HG03558 (cell line): ENCODE measurements around the gene UCK1.

Experiments
- ATAC-seq: cut with Tn5 transposase; IDR thresholded peaks from one replicate; pipeline ENCODE4 v1.9.1; 2021; ENCODE audit warnings: moderate number of reproducible peaks; ENCODE audit not compliant: unreplicated experiment; ENCODE audit errors: extremely low read depth

The UCK1 gene

DNA sequence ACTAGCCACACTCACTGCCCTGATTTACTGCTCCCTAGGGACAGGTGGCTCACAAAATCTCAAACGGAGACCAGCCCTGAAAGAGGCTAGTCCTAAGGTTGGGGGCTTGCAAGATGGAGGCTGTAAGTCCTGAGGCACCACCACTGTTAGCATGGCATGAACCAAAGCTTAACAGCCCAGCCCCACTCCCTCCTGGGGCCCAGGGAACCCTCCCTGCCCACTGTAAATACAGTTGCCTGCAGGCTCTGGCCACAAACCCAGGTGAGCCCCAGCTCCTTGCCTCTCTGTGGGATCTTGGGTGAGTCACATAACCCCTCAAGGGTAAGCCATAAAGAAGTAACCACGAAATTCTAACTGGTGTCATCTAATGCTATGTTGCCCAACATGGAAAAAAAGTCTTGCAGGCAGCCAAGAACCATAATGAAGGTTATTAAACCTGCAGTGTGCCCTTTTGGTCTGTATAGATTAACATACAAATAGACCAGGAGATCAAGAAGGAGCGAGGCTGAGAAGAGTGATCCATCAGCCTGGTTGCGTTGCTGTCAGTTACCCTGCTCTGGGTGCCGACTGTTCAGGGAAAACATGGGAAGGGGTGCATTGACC, 30.0 kb downstream of the UCK1 start:
- ATAC-seq = no peak

DNA sequence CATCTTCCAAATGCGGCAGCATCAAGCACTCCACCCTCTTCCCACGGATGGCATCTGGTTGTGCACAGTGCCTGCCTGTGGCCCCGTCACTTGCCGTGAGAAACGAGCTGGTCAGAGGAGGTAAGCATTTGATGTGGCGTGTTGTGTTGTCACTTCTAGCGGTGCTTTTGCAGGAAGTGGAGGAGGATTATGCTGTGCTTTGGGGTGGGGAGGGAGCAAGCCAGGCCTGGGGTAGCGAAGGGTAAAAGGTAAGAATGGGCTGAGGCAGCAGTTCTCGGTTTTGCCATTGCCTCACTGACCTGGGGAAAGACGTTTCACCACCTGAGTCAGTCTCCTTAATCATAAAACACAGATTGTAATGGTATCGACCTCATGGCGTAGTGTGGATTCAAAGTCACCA, 30.7 kb downstream of the UCK1 start:
- ATAC-seq = no peak

DNA sequence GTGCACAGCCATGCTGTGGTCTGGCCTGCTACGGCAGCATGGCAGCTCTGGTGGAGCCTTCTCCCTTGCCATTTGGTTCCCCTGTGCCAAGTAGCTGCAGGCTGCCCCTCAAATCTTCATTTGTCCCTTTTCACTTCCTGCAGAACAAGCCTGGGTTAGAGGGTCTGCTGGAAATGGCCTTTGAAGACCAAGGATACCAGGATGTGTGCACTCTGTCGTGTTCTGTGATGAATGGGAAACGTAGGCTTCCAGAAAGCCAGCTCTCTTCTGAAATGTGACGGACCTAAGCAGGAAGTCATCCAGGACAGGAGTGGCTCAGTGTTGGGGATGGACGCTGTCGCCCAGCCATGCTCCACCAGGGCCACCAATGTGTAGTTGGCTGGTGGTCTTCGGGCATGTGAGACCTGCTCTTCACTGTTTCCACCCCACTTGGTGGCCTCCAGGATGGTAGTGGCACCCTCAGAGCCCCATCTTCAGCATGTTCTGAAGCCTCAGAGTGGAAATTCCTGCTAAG, 31.8 kb downstream of the UCK1 start:
- ATAC-seq = no peak

DNA sequence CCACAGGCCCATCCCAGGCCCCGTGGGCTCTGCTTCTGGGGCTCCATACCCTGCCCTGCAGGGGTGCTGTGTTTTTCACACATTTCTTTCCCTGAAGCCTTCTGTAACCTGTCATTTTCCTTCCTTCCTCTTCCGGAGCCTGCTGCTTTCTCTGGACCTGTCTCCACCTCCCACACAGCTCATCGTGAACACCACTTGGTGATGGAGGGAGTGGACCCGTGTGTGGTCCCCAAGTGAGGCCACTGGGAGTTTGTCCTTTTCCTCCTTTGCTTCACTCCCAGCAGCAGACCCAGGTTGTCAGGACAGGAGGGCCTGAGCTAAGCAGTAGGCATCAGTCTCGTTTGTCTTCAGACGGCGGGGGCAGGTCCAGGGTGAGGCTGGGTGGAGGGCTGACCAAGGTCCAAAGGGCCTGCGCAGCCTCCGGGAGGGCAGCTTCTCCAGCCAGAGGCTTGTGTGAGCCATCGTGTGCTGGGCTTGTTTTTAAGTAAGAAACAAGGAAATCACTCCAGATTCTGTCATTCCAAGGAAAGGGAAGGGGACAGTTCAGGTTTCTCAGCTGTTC, 34.1 kb downstream of the UCK1 start:
- ATAC-seq = no peak

DNA sequence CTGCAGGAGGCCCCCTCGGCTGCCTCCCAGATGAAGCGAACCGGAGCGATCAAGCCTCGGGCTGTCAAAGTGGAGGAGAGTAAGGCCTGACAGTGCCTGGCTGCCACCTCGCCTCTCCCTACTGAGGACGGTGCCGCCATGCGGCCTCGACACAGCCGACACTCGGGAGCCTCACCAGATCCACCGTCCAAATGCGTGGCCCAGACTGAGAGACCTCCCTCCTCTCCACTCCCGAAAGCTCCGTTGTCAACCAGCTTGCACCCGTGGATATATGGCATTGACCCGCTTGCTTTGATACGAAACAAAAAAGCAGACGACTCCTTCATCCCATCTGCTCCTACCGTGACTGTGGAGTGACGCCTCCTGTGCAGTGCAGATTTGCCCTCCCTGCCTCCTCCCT, 35.3 kb downstream of the UCK1 start:
- ATAC-seq = no peak

DNA sequence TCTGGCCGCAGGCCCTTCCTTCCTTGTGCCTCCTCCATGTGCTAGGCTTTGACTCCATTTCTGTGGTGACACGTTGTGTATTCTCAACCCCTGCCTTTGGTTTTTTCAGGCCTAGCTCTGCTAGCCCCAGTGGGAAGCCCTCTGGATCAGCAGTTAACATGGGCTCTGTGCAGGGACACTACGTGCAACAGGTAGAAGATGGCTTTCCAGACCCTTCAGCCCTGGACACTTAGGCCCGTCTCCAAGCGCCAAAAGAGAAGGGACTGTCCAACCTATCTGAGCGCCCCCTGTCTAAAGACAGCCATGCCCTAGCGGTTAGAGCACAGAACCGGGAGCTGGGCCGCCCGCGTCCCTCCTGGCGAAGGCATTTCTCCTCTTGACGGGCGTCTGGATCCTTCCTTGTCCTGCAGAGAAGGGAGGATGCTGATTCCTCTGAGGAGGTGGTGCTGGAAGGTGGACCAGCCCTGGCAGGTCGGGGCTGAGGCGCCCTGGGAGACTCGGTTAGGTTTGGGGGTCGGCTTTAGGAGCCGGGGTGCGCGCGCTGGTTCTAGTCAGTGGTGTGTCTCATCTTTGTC, 36.7 kb downstream of the UCK1 start:
- no peak for ATAC-seq

DNA sequence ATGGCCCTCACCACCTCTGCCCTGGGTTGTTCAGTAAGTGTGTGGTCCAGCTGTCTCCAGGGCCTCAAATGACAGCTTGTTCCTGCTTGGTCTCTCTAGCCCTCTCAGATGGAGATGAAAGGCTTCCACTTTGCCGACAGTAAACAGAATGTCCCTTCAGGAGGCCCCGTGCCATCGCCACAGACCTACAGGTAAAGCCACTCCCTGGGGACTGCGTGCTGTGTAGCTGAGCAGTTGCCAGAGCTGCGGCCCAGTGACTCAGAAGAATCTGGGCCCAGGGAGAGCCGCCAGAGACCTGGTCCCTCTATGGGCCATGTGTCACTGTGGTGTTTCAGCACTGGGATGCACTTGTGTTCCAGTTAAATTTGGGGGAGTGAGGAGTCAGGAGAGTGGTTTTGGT, 39.0 kb downstream of the UCK1 start:
- ATAC-seq = no peak

DNA sequence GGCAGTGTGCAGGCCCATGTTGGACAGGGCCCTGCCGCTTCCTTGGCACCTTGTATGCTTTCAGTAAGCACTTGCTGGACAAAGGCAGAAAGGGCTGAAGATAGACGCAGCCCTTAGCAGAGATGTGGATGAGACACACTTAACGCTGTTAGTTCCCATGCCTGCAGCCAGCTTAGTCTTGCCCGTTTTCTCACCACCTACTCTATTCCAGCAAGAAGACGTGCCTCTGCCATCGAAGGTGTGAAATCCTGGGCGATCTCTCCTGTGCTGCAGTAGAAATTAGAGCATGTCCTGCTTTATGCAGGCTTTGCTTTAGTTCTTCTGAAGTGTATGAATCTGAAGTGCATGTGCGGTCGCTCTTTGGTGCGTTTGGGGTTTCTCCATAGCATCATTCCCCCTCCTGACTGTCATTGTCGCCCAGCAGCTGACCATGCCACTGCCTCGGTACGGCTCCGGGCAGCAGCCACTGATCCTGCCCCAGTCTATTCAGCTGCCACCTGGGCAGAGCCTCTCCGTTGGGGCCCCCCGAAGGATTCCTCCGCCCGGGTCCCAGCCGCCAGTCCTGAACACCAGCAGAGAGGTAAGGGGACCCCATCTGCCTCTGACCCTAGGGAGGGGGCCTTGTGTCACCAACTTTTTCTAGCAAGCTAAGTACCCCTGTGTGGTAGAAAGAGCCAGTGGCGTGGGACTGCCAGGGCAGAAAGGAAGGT, 39.9 kb downstream of the UCK1 start:
- ATAC-seq = no peak

DNA sequence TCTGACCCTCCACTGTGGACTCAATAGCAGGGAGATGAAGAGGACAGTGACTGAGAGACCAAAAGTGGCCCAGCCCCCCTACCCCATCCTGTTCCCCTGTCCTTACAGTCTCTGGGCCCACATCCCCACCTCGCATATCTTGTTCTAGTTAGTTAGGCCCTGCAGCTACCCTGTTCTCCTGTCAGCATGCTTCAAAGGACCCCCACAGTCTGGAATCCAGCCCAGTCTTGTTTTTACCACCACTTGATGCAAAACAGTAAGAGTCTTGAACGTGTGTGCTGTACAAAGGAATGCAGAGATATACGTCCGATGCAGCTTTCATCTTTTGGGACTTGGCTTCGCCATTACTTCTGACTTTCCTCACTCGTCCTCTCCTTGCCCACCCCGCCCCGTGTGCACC, 40.5 kb downstream of the UCK1 start:
- no peak for ATAC-seq

DNA sequence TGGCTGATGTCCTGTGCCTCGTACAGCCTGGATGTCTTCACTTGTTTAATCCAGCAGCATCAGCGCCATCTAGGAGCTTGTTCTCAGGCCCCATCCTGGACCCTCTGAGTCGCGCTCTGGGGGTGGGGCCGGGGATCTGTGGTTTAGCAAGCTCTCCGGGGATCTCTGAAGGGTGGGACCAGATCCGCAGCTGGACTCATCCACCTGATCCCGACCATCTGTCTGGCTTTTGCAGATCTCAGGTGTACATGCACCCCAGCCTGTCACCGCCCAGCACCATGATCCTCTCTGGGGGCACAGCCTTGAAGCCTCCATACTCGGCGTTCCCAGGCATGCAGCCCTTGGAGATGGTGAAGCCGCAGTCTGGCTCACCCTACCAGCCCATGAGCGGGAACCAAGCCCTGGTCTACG, 43.4 kb downstream of the UCK1 start:
- ATAC-seq = no peak

DNA sequence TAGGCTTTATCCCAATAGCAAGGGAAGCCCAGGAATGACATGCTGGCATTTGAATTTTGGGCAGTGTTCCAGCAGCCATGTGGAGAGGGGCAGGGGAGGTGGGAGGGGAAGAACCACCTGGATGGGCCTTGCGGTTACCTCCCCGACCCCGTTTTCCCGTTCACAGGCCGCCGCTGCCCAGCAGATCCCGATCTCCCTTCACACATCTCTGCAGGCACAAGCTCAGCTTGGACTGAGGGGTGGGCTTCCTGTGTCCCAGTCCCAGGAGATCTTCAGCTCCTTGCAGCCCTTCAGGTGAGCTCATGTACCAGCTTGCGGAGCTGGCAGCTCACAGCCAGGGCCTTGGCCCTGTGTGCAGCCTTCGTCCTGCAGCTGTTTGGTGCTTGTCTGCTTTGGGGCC, 44.1 kb downstream of the UCK1 start:
- no peak for ATAC-seq

DNA sequence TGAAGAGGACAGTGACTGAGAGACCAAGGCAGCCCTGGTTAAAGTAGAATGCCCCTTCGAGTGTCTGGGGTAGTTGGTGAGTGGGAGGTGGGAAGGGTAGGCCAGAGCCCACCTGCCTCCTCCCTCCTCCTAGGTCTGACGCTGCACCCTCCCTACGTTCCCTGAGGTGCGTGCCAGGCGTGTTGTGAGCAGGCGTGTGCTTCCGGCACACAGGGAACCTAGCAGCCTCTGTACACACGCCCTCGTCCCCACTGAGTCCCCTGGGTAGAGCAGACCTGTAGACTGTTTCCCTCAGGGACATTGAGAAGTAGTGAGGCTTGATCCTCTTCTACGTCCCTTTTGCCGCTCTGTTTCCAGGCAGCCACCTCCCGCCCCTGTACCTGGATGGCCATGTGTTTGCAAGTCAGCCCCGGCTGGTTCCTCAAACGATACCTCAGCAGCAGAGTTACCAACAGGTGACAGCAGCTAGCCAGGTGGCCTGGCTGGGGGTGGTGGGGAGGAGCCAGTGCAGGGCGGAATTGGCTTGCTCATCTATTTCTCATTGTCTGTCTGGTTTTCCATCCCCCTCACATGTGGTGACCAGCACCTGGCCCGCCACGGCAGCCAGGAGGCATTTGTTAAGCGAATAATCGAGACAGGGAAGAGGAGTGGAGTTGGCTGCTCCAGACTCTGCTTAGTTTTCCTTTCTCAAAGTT, 45.2 kb downstream of the UCK1 start:
- ATAC-seq = no peak

DNA sequence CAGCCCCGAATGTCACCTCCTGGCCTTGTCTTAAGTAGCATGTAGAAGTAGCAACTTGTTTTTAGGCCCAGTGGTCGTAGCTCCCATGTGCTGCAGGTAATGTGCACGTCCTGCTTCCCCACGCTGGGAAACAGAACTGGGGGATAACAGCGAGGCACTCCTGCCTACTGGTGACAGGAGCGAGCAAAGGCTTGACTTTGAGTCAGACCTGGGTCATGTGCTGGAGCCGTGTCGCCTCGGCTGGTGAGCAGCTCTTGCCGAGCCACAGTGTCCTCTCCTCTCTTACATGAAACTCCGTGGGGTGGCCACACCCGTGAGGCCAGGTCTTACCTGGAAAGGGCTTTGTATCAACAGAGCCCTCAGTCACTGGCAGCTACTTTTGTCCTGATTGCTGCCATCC, 45.9 kb downstream of the UCK1 start:
- no peak for ATAC-seq

DNA sequence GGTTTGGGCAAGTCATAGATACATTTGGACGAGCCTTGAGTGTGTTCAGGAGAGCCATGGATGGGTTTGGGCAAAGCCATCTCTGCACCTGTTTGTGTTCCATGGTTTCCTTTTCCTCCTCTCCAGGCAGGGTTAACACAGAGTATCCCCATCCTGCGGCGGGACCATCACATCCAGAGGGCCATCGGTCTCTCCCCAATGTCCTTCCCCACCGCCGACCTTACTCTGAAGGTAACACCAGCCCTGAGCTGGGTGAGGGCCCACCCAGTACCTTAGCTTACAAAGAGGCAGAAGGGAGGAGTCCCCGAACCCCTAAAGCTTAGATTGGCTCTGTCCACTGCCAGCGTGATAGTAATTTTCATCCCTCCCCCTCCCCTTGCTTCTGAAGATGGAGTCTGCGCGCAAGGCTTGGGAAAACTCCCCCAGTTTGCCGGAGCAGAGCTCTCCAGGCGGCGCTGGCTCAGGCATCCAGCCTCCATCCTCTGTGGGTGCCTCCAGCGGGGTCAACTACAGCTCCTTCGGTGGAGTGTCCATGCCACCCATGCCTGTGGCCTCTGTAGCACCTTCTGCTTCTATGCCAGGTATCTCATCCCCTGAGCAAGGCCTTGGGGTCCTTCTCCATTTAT, 46.4 kb downstream of the UCK1 start:
- no peak for ATAC-seq

DNA sequence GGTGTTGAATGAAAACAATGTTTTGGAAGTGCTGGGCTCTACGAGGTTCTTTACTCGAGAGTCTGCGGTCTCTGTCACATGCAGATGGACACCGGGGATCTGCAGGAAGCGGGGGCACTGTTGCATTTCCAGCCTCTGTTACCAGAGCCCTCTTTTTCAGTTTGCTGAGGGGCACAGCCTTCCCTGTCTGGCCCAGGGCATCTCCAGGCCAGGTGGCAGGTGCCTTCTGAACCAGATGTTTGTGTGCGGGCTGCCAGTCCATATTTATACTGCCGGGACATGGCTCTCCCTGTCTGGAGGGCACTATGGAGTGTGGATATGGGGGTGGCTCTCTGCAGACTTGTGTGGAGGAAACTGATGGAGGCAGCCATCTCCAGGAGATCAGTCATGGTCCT, 47.0 kb downstream of the UCK1 start:
- no peak for ATAC-seq

DNA sequence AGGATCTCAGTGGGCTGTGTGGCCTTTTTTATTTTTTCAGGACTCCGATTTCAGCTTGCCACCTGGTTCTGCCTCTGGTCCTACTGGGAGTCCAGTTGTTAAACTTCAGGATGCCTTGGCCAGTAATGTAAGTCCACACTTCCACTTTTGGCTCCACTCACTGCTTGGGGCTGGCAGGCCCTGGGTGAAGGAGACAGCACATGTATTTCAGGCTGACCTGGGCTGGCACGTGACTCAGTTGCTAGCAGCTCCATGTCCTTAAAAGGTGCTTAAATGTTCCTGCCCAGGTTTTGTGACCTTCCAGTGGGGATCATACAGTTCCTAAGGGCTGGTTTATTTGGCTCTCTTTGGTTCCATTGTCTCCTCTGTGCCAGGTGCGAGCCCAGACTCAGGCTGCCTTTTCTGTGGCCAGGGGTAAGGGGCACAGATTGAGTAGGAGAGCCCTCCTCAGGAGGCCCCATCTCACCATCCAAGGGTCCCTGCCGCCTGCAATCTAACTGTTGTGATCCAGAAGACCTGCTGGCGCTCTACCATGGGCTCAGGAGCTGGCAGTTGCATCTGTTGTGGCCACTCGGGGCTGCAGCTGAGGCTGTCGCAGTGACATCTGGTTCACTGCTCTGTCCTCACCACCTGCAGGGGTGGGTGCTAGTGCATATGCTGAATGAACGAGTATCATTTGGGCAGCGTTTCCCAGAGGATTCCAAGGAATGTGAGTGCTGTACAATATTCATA, 47.6 kb downstream of the UCK1 start:
- no peak for ATAC-seq

DNA sequence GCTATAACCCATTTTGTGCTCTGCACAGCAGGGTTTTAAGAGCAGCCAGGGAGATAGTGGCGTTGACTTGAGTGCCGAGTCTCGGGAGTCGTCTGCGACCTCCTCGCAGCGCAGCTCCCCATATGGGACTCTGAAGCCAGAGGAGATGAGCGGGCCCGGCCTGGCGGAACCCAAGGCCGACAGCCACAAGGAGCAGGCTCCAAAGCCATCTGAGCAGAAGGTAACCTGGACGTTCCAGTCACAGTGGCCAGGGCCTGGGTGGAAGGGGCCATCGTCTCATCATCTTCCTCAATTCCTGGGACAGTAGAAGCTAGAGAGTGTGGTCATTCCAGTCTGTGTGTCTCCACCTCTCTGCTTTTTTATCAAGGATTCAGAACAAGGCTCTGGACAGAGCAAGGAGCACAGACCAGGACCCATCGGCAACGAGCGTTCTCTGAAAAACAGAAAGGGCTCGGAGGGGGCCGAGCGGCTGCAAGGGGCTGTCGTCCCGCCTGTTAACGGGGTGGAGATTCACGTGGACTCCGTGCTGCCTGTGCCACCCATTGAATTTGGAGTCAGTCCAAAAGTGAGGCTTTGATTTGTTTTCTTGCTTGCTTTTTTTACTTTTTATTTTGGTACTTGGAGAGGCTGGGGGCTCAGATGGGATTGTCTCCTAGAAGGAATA, 48.6 kb downstream of the UCK1 start:
- ATAC-seq = no peak

DNA sequence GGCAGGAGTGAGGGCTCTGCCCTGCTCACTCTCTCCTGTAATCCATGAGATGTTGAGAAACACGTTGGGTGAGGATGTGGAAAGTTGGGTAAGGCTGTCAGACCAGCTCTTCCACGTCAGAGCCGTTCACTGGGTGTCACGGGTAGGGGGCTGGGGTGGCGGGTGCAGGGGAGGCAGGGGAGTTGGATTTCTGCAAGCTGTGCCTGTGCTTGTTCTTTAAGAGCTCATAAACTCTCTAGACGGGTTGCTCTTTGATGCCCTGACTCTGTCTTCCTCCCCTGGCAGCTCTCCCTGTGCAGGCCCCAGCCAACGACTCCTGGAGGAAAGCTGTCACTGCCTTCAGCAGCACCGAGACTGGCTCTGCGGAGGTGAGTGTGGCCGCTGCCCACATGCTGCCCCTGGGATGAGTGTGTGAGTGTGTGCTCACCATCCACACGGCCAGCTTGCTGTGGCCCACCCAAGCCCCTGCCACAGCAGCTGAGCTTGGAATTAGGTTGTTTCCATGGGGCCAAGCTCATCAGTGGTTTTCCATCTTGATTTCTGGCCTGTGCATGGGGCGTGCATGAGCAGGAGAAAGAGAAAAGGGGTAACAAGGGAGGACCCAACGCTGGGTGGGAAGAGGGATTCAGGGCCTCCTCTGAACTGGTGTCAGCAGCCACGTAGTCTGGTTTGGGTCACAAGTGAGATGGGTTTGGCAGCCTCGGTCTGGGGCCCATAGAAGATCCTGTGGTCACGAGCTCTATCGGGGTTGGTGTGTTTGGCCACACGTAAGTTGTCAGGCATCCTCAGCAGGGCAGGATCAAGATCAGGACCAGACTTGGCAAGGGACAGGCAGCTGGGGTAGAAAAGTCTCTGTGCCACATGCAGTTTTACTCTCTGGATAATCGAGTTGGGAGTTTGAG, 49.4 kb downstream of the UCK1 start:
- ATAC-seq = no peak
